Peyer's patch (tissue), 4 donors: Measurements from ENCODE around the gene MAOA.

ENCODE experiments used
- POLR2A ChIP-seq, 2 donors: fragments of 450-650 bp; IDR thresholded peaks; one replicate each; pipeline ENCODE4 v1.5.1; 2017; ENCODE audit warnings: antibody characterized with exemption in 2 of 2, mild to moderate bottlenecking in 2 of 2, moderate library complexity in 2 of 2
- TF ChIP-seq, protein P1 (sequence below), 6 experiments: fragments of 450-650 bp in 4 of 6; fragments of 200-600 bp in 2 of 6; sonication (generic) in 1 of 6; IDR thresholded peaks; one replicate each; pipeline ENCODE4 v1.5.1; 2017 to 2019; ENCODE audit warnings: antibody characterized with exemption in 6 of 6, mild to moderate bottlenecking in 3 of 6, moderate library complexity in 1 of 6

DNA sequence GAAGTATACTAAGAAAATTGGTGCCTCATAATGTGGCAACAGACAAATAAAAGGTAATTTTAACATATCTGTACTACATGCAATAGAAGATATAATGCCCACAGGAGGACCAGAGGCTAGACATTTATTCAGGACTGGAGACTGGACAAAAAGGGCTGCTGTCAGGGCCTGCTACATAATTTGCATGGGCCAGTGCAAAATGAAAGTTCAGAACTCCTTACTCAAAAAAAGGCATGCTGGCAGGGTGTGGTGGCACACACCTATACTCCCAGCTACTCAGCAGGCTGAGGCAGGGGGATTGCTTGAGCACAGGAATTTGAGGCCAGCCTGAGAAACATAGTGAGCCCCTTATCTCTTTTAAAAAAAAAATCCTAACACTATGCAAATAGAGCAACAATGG is 12.4 kb upstream of the MAOA start:
- TF ChIP-seq, protein P1, sequence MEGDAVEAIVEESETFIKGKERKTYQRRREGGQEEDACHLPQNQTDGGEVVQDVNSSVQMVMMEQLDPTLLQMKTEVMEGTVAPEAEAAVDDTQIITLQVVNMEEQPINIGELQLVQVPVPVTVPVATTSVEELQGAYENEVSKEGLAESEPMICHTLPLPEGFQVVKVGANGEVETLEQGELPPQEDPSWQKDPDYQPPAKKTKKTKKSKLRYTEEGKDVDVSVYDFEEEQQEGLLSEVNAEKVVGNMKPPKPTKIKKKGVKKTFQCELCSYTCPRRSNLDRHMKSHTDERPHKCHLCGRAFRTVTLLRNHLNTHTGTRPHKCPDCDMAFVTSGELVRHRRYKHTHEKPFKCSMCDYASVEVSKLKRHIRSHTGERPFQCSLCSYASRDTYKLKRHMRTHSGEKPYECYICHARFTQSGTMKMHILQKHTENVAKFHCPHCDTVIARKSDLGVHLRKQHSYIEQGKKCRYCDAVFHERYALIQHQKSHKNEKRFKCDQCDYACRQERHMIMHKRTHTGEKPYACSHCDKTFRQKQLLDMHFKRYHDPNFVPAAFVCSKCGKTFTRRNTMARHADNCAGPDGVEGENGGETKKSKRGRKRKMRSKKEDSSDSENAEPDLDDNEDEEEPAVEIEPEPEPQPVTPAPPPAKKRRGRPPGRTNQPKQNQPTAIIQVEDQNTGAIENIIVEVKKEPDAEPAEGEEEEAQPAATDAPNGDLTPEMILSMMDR (IDR thresholded peaks at IDR 0.05): no peak
- no peak for TF ChIP-seq POLR2A (IDR thresholded peaks at IDR 0.05)
